B cell (primary cell): Measurements from ENCODE around the gene ETFA.

Source experiments
- EZH2 ChIP-seq: IDR thresholded peaks from 2 replicates; pipeline ENCODE4 v1.6.1; 2012; ENCODE audit warnings: borderline replicate concordance, low read depth, mild to moderate bottlenecking, moderate library complexity, low read length; ENCODE audit not compliant: insufficient read depth, poor library complexity, severe bottlenecking
- TF ChIP-seq, protein P1 (sequence below): fragments of 200-600 bp; IDR thresholded peaks from one replicate; pipeline ENCODE4 v1.8.0; 2022; ENCODE audit warnings: antibody characterized with exemption, mild to moderate bottlenecking

DNA sequence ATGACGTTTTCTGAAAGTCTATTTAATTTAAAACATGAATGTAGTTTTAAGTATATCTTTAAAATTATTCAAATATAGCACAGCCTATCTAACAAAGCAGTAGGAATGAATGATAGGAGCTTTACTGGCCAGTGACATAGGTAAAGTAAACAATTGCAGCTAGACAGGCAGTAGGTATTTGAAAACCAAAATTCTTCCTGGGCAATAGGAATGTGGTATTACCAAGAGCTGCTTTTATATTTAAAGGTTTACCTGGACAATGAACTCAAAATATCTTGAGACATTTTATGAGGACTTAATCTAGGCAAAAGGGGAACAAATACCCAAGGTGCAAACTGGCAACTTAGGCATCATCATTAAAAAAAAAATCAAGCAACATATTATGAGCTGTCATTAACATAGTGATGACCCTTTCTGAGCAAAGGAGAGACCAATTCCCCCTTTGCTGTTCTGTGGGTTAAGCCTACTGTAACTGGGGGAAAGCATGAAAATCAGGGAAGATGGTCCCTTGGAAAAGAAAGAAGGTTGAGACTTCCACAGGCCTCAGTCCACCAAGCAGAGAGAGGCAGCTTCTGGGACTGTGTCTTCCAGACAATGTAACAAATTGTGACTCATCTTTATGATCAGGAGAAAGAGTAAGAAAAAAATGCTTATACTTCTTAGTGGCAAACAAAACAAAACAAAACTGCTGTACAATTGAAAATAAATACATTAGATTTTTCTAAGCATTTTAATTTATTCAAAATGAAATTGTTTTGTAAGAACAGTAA is 38.2 kb upstream of the ETFA start:
- TF ChIP-seq, protein P1, sequence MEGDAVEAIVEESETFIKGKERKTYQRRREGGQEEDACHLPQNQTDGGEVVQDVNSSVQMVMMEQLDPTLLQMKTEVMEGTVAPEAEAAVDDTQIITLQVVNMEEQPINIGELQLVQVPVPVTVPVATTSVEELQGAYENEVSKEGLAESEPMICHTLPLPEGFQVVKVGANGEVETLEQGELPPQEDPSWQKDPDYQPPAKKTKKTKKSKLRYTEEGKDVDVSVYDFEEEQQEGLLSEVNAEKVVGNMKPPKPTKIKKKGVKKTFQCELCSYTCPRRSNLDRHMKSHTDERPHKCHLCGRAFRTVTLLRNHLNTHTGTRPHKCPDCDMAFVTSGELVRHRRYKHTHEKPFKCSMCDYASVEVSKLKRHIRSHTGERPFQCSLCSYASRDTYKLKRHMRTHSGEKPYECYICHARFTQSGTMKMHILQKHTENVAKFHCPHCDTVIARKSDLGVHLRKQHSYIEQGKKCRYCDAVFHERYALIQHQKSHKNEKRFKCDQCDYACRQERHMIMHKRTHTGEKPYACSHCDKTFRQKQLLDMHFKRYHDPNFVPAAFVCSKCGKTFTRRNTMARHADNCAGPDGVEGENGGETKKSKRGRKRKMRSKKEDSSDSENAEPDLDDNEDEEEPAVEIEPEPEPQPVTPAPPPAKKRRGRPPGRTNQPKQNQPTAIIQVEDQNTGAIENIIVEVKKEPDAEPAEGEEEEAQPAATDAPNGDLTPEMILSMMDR: no peak
- no peak for TF ChIP-seq EZH2
